ENCODE data around the gene ARHGEF33.

GRCh38 chr2:39008665-39009064 lies 119.0 kb downstream of the ARHGEF33 start:
- TF ChIP-seq CTCF (IDR thresholded peaks at IDR 0.05; ENCODE audit: insufficient read depth, low read length, poor library complexity, severe bottlenecking) (no peak), EZH2phosphoT487 (conservative IDR thresholded peaks at IDR 0.05; ENCODE audit: low read length) (no peak)
